ENCODE data around the gene CXCR2. TPM values are rescaled to one million over a fixed set of nuclear protein-coding genes. Genes with fewer than 3 reads are reported as not detected.

CXCR2 gene
- total and polyA plus RNA-seq, 10 of the 15 experiments (the other 5 are each of a cell fraction or from before 2014, with no cell fraction given): 0.04 to 0.62 (median 0.16) TPM

DNA sequence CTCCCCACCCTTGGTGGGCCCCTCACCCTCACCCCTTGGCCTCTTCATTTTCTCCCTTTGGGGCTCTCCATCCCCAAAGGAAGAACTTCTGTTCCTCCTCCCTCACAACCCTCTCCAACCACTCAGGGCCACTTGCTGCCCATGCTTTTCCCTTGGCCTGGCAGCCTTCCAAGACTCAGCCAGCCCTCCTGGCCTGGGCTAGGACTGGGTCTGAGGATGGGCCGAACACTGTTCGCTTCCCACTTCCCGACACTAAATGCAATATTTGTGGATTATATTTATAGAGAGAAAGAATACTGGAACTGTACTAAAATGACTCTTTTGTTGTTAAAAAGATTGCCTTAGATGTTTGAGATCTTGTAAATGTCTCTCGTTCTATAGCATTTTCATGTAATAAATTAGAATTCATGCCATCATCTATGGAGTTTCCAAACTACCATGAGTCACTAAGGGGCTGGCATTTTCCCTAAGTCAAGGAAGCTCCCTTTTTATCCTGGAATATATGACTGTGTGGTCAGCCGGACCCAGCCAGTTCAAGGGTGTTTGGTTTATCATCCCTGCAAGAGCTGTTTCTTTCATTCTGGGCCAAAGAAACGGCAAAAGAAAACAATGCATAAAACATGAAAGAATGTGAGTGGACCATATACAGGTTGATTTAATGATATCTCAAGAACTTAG is 3.8 kb downstream of the CXCR2 start (continued):
- TF ChIP-seq HDAC2 (IDR thresholded peaks at IDR 0.05) (no peak), DPF2 (IDR thresholded peaks at IDR 0.05) (no peak)
- TF ChIP-seq, protein P1, sequence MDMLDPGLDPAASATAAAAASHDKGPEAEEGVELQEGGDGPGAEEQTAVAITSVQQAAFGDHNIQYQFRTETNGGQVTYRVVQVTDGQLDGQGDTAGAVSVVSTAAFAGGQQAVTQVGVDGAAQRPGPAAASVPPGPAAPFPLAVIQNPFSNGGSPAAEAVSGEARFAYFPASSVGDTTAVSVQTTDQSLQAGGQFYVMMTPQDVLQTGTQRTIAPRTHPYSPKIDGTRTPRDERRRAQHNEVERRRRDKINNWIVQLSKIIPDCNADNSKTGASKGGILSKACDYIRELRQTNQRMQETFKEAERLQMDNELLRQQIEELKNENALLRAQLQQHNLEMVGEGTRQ (IDR thresholded peaks at IDR 0.05; ENCODE audit: borderline replicate concordance, low read depth, low read length): no peak
- TF ChIP-seq, protein P2, sequence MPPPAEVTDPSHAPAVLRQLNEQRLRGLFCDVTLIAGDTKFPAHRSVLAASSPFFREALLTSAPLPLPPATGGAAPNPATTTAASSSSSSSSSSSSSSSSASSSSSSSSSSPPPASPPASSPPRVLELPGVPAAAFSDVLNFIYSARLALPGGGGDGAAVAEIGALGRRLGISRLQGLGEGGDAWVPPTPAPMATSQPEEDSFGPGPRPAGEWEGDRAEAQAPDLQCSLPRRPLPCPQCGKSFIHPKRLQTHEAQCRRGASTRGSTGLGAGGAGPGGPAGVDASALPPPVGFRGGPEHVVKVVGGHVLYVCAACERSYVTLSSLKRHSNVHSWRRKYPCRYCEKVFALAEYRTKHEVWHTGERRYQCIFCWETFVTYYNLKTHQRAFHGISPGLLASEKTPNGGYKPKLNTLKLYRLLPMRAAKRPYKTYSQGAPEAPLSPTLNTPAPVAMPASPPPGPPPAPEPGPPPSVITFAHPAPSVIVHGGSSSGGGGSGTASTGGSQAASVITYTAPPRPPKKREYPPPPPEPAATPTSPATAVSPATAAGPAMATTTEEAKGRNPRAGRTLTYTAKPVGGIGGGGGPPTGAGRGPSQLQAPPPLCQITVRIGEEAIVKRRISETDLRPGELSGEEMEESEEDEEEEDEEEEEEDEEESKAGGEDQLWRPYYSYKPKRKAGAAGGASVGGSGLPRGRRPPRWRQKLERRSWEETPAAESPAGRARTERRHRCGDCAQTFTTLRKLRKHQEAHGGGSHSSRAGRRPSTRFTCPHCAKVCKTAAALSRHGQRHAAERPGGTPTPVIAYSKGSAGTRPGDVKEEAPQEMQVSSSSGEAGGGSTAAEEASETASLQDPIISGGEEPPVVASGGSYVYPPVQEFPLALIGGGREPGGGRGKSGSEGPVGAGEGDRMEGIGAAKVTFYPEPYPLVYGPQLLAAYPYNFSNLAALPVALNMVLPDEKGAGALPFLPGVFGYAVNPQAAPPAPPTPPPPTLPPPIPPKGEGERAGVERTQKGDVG (CRISPR knock-in tag; IDR thresholded peaks at IDR 0.05): no peak

DNA sequence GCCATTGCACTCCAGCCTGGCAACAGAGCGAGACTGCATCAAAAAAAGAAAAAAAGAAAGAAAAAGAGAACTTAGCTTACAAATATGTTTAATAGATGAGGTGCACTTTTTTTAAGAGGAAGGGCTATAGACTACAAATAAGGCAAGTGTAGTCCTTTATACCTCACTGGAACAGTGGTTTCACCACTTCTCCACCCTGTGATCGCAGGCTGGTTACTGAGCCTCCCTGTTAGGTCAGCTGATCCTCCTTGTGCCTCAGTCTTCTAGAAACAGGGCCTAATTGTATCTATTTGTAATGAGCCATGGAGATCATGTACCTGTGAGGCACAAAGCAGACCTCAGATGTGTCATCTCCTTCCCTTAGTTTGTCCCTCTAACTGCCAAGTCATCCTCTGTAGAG is 4.5 kb downstream of the CXCR2 start:
- Histone ChIP-seq H3K4me2 (ENCODE audit: control insufficient read depth, insufficient read depth) (no peak overlapping the region), H2AFZ (ENCODE audit: control insufficient read depth, low read depth, low read length) (no peak overlapping the region), H3K36me3 (ENCODE audit: control insufficient read depth in 2 of 2, insufficient read depth in 2 of 2, low read length in 1 of 2) (no peaks in the 10 kb centered on the region), H3K27me3 (replicated peaks in 1 of 2; ENCODE audit: control insufficient read depth in 2 of 2, insufficient read depth in 2 of 2, low read length in 1 of 2) (peaks cover 0 to 2% of the 10 kb centered on the region in 2 experiments; a peak in 2 of 4 replicates), H3K79me2 (ENCODE audit: control insufficient read depth, insufficient read depth, low read length) (no peaks in the 10 kb centered on the region), H3K27ac (ENCODE audit: control insufficient read depth, insufficient read depth) (no peak overlapping the region), H4K20me1 (ENCODE audit: control insufficient read depth, insufficient read depth) (no peaks in the 10 kb centered on the region), H3K4me3 (no peak overlapping the region), H3K9ac (ENCODE audit: control insufficient read depth, insufficient read depth, low read length) (no peak overlapping the region), H3K4me1 (ENCODE audit: control insufficient read depth, insufficient read depth, low read length) (no peaks in the 10 kb centered on the region), H3K9me3 (replicated peaks; ENCODE audit: control insufficient read depth, insufficient read depth, low read length) (no peaks in the 10 kb centered on the region)
- TF ChIP-seq TBL1XR1 (IDR thresholded peaks at IDR 0.05; ENCODE audit: low read depth, low read length): no peak
- TF ChIP-seq DPF2 (IDR thresholded peaks at IDR 0.05): no peak
- TF ChIP-seq IKZF2 (IDR thresholded peaks at IDR 0.05): no peak
- TF ChIP-seq HDGF (IDR thresholded peaks at IDR 0.05): no peak
- no peak for TF ChIP-seq MTA3 (IDR thresholded peaks at IDR 0.05; ENCODE audit: borderline replicate concordance, low read length)
- TF ChIP-seq, protein P3, sequence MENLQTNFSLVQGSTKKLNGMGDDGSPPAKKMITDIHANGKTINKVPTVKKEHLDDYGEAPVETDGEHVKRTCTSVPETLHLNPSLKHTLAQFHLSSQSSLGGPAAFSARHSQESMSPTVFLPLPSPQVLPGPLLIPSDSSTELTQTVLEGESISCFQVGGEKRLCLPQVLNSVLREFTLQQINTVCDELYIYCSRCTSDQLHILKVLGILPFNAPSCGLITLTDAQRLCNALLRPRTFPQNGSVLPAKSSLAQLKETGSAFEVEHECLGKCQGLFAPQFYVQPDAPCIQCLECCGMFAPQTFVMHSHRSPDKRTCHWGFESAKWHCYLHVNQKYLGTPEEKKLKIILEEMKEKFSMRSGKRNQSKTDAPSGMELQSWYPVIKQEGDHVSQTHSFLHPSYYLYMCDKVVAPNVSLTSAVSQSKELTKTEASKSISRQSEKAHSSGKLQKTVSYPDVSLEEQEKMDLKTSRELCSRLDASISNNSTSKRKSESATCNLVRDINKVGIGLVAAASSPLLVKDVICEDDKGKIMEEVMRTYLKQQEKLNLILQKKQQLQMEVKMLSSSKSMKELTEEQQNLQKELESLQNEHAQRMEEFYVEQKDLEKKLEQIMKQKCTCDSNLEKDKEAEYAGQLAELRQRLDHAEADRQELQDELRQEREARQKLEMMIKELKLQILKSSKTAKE (IDR thresholded peaks at IDR 0.05; ENCODE audit: low read depth, poor library complexity, severe bottlenecking): no peak
- no peak for TF ChIP-seq SUPT20H (IDR thresholded peaks at IDR 0.05; ENCODE audit: borderline replicate concordance, control insufficient read depth, low read depth, low read length)
- TF ChIP-seq RELA (IDR thresholded peaks at IDR 0.05; ENCODE audit: borderline replicate concordance, partially characterized antibody): no peak
- no peak for TF ChIP-seq GATAD2B (conservative IDR thresholded peaks at IDR 0.05; ENCODE audit: low read depth)
- no peak for TF ChIP-seq SMAD5 (IDR thresholded peaks at IDR 0.05; ENCODE audit: low read depth)
- ChIA-PET CTCF (no interaction called here), POLR2A (interaction anchor here (0.5 kb wide), 1 partner anchor 191 kb away, joined by 3 read pairs; no protein-coding TSS in a partner anchor), SMC1A (ENCODE audit: uncharacterized antibody, unreplicated experiment) (no interaction called here), RAD21 (ENCODE audit: unreplicated experiment) (no interaction called here)
- intact Hi-C loops (cut with micrococcal nuclease; ENCODE audit: unreplicated experiment) (no loop called here), in situ Hi-C loops (cut with MboI) (no loop called here)
- FAIRE-seq (no peak), DNase-seq (ENCODE audit: low read depth, low spot score) (no peak), ATAC-seq (no peak)
- 32% methylated on average over 2 of the region's 2 CpGs for WGBS (ENCODE audit: insufficient coverage, insufficient replicate concordance, low lambda C conversion rate, missing lambda C conversion rate)
- no TSS peak for BruUV-seq (replicated peaks)
